SK-N-SH (cell line): ENCODE results near the gene MTFP1.

Source experiments
- CTCF ChIP-seq: fragments of 200-600 bp; sonication (generic); IDR thresholded peaks from 2 replicates; pipeline ENCODE4 v1.6.1; 2017; ENCODE audit warnings: antibody characterized with exemption, mild to moderate bottlenecking, moderate library complexity
- EP300 ChIP-seq, 2 experiments: IDR thresholded peaks; 2 replicates each; pipeline versions ENCODE4 v1.4.0 to v1.6.1; 2012; ENCODE audit warnings: borderline replicate concordance in 1 of 2, low read depth in 1 of 2, low read length in 1 of 2
- FOXJ3 ChIP-seq: sonication (generic); formaldehyde crosslinking; IDR thresholded peaks from 2 replicates; pipeline ENCODE4 v1.5.1; 2020; ENCODE audit warnings: mild to moderate bottlenecking, missing genetic modification reagents
- FOXM1 ChIP-seq: IDR thresholded peaks from 2 replicates; pipeline ENCODE4 v1.4.0; 2012; ENCODE audit warnings: low read depth, mild to moderate bottlenecking
- POLR2AphosphoS5 ChIP-seq: IDR thresholded peaks from 2 replicates; pipeline ENCODE4 v1.6.1; 2012; ENCODE audit warnings: low read depth, low read length
- REST ChIP-seq: IDR thresholded peaks from 2 replicates; pipeline ENCODE4 v1.6.1; 2012; ENCODE audit warnings: mild to moderate bottlenecking, low read depth, low read length, moderate library complexity
- SIN3A ChIP-seq: IDR thresholded peaks from 2 replicates; pipeline ENCODE4 v1.6.1; 2012; ENCODE audit warnings: low read depth, mild to moderate bottlenecking, low read length, moderate library complexity, borderline replicate concordance
- SMC3 ChIP-seq: IDR thresholded peaks from 2 replicates; pipeline ENCODE4 v1.6.1; 2012; ENCODE audit warnings: low read depth, low read length, improper control_type of control experiment
- YY1 ChIP-seq: IDR thresholded peaks from 2 replicates; pipeline ENCODE4 v1.4.0; 2012; ENCODE audit warnings: low read depth, mild to moderate bottlenecking

- TF ChIP-seq YY1 (no peak), EP300 (IDR thresholded peaks at IDR 0.05; ENCODE audit: borderline replicate concordance in 1 of 2, low read depth in 1 of 2, low read length in 1 of 2) (no peak), SMC3 (peak; percentile 3; the same call in 1 of the 2 replicates), CTCF (no peak), FOXJ3 (CRISPR knock-in tag) (no peak), FOXM1 (no peak), REST (no peak), POLR2AphosphoS5 (no peak), SIN3A (no peak)
These were observed 3.7 kb upstream of the MTFP1 start for GRCh38 chr22:30421695-30422480.
